Activated naive CD8-positive, alpha-beta T cell treated with anti-CD3 and anti-CD28 coated beads for 36 hours (primary cell): Measurements from ENCODE around the gene FADS1. TPM values are rescaled to one million over a fixed set of nuclear protein-coding genes. Genes with fewer than 3 reads are reported as not detected.

Experiments used
- DNase-seq: peaks from one replicate; pipeline ENCODE4 v3.0.0; 2021
- H3K27ac Mint-ChIP-seq: one replicate; pipeline ENCODE4 v1.8.0; 2022; ENCODE audit warnings: mild to moderate bottlenecking, moderate library complexity, mixed read lengths
- H3K27me3 Mint-ChIP-seq: one replicate; pipeline ENCODE4 v1.8.0; 2022; ENCODE audit warnings: mild to moderate bottlenecking, mixed read lengths
- H3K36me3 Mint-ChIP-seq: one replicate; pipeline ENCODE4 v1.8.0; 2021; ENCODE audit warnings: mild to moderate bottlenecking, mixed read lengths
- H3K4me1 Mint-ChIP-seq: one replicate; pipeline ENCODE4 v1.8.0; 2021; ENCODE audit warnings: mixed read lengths
- H3K4me3 Mint-ChIP-seq: one replicate; pipeline ENCODE4 v1.8.0; 2022; ENCODE audit warnings: mild to moderate bottlenecking, moderate library complexity, mixed read lengths
- H3K9me3 Mint-ChIP-seq: one replicate; pipeline ENCODE4 v1.8.0; 2022; ENCODE audit warnings: mixed read lengths
- total RNA-seq, 2 experiments: library from RNA; stranded (reverse); gene quantifications; one replicate each; pipeline ENCODE4 v1.2.3, GENCODE V29; 2021

The FADS1 gene
- total RNA-seq, 2 experiments from 2014 or later: 18.1 to 18.2 TPM

DNA sequence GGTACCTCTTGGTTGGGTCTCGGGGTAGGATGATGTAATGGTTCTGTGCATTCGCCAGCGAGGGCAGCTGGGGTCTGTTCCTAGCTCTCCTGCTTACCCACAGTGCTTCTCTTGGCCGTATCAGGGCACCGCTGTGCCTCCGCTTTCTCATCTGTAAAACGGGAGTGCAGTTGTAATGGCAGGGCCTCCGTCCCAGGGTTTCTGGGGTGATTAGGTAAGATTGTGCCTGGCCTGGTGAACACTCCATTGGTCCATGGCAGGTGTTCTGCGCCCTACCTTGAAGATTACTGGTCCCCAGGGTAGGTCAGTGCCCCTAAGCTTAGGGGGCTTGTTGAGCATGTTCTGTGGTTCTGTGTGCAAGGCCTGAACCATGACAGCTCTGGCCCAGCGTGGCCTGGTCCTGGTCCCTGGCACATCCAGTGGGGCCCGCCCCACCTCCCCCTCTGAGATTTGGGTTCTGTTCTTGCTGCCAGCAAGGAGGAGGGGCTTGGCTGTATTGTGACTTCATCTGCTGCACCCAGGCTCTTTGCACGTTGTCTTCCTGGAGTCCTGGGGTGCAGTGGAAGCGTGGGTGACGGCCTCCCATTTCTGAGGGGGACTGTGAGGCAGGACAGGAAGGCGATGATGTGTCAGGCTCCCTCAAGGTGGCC is 59.5 kb downstream of the FADS1 start:
- H3K36me3 Mint-ChIP-seq: no peaks in the 10 kb centered on the region

DNA sequence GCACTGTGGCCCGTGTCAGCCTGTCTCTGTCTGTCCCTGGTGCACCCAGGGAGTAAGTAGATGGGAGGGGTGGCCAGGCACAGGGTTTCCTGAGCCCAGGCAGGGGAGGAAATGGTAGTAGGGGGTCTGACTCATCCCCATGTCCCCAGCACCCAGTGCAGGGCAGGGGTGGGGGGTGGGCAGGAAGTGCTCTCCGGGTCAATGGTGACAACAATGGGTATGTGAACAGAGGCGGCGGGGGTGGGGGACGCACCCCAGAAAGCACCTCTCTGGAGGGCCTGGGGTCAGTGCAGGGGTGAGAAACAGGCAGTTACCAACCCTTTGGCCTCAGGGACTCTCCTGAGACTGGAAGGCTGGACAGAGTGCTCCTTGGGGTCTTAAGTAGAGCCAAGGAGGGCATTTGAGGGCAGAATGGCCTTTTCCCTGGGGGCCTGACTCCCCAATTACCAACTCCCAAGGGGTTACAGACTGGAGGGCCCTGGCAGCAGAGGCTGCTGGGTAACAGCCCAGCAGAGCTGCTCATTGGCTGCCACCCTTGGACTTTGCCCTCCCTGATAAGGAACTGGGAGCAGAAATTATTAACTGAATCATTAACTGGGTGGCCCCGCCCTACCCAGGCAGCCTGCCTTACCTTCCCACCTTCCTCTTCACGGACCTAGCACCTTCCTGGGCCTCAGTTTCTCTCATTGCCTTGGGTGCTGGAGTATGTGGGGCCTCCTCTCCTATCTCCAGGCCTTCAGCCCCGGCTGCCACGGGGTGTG is 60.2 kb downstream of the FADS1 start:
- peak; percentile 36 for DNase-seq
- H3K4me3 Mint-ChIP-seq: no peak overlapping the region
- H3K4me1 Mint-ChIP-seq: peaks cover 14% of the 10 kb centered on the region
- no peaks in the 10 kb centered on the region for H3K36me3 Mint-ChIP-seq
- peak overlapping the region; percentile 45 for H3K27ac Mint-ChIP-seq
- H3K27me3 Mint-ChIP-seq: peaks cover 17% of the 10 kb centered on the region
- H3K9me3 Mint-ChIP-seq: no peaks in the 10 kb centered on the region

More for the DNA sequence above, 59.5 kb downstream of the FADS1 start:
- Mint-ChIP-seq H3K4me3 (no peak overlapping the region), H3K27ac (no peak overlapping the region), H3K4me1 (peaks cover 14% of the 10 kb centered on the region), H3K9me3 (no peaks in the 10 kb centered on the region), H3K27me3 (peaks cover 12% of the 10 kb centered on the region)
- DNase-seq: no peak

GRCh38 chr11:61756147-61756451 is 60.7 kb downstream of the FADS1 start:
- H3K36me3 Mint-ChIP-seq: no peaks in the 10 kb centered on the region
- peaks cover 23% of the 10 kb centered on the region for H3K27me3 Mint-ChIP-seq
- peaks cover 14% of the 10 kb centered on the region for H3K4me1 Mint-ChIP-seq
- DNase-seq: no peak
- H3K4me3 Mint-ChIP-seq: no peak overlapping the region
- peak overlapping the region; percentile 45 for H3K27ac Mint-ChIP-seq
- H3K9me3 Mint-ChIP-seq: no peaks in the 10 kb centered on the region

DNA sequence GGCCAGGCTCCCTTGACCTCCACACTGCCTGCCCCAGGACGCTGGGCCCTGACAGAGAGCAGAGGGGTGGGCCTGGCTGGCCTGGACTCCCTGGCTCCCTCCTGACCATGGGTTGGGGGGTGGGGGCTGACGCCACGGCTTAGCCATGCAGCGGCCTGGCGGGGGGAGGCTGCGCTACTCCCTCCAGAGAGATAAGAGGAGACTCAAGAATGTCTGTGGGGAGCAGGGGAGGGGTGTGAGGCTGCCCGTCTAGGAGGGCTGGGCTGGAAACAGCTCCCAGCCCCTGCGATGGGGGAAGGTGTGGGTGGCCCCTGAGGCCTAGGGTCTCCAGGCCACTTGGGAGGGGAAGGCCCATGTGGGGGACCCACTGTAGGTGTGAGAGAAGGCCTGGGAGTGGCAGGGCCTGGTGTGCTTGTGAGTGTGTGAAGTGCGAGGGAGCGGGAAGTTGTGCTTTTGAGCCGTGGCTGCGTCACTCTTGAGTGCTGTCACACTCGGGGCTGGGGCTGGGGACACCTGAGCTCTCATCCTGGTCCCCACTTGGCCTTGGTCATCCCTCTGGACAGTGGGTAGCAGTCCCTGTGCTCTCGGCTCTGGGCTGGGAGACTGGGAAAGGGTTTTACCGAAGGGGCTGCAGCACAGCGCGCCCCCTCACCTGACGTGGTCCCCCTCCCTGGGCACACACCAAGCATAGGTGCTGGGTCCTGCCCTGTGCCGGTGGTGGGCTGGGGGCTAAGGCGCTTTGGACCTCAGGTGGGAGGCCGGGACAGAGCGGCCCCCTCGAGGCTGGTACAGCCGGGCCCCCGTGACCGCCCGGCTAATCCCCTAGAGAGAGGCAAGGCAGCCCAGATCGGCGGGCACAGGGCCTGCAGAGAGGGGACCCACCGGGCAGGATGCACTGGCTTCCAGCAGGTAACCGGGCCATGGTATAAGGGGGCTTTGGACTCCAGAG is 62.0 kb downstream of the FADS1 start:
- Mint-ChIP-seq H3K9me3 (no peaks in the 10 kb centered on the region), H3K27ac (no peak overlapping the region), H3K4me3 (no peak overlapping the region), H3K36me3 (no peaks in the 10 kb centered on the region), H3K27me3 (peaks cover 26% of the 10 kb centered on the region), H3K4me1 (peaks cover 14% of the 10 kb centered on the region)
- DNase-seq: no peak

GRCh38 chr11:61753672-61754071 is 63.1 kb downstream of the FADS1 start:
- Mint-ChIP-seq H3K36me3 (no peaks in the 10 kb centered on the region), H3K4me3 (no peak overlapping the region), H3K27ac (no peak overlapping the region), H3K4me1 (peaks cover 14% of the 10 kb centered on the region), H3K9me3 (no peaks in the 10 kb centered on the region), H3K27me3 (peaks cover 31% of the 10 kb centered on the region)
- no peak for DNase-seq

- peaks cover 34% of the 10 kb centered on the region for H3K27me3 Mint-ChIP-seq
- no peaks in the 10 kb centered on the region for H3K9me3 Mint-ChIP-seq
- H3K4me1 Mint-ChIP-seq: peaks cover 14% of the 10 kb centered on the region
- no peaks in the 10 kb centered on the region for H3K36me3 Mint-ChIP-seq
- peak overlapping the region; percentile 45 for H3K4me3 Mint-ChIP-seq
- H3K27ac Mint-ChIP-seq: no peak overlapping the region
- no peak for DNase-seq
Observed at GRCh38 chr11:61752925-61753521, 63.8 kb downstream of the FADS1 start.

GRCh38 chr11:61752117-61752924 is 64.5 kb downstream of the FADS1 start, which contains the start of gene MYRF:
MYRF (plus strand) TSS chr11:61752636; CDS start chr11:61752745, 109 bp downstream.
- H3K36me3 Mint-ChIP-seq: no peaks in the 10 kb centered on the region
- H3K4me1 Mint-ChIP-seq: peaks cover 14% of the 10 kb centered on the region
- no peaks in the 10 kb centered on the region for H3K9me3 Mint-ChIP-seq
- H3K27me3 Mint-ChIP-seq: peaks cover 34% of the 10 kb centered on the region
- H3K4me3 Mint-ChIP-seq: peak within 1 kb of the TSS; percentile 53
- H3K27ac Mint-ChIP-seq: no peak within 1 kb of the TSS
- peak; percentile 78 for DNase-seq

- no peak for DNase-seq
- Mint-ChIP-seq H3K27me3 (peaks cover 34% of the 10 kb centered on the region), H3K9me3 (no peaks in the 10 kb centered on the region), H3K4me3 (no peak overlapping the region), H3K36me3 (no peaks in the 10 kb centered on the region), H3K27ac (no peak overlapping the region), H3K4me1 (peaks cover 11% of the 10 kb centered on the region)
Observed at GRCh38 chr11:61751384-61751783, 65.4 kb downstream of the FADS1 start.

DNA sequence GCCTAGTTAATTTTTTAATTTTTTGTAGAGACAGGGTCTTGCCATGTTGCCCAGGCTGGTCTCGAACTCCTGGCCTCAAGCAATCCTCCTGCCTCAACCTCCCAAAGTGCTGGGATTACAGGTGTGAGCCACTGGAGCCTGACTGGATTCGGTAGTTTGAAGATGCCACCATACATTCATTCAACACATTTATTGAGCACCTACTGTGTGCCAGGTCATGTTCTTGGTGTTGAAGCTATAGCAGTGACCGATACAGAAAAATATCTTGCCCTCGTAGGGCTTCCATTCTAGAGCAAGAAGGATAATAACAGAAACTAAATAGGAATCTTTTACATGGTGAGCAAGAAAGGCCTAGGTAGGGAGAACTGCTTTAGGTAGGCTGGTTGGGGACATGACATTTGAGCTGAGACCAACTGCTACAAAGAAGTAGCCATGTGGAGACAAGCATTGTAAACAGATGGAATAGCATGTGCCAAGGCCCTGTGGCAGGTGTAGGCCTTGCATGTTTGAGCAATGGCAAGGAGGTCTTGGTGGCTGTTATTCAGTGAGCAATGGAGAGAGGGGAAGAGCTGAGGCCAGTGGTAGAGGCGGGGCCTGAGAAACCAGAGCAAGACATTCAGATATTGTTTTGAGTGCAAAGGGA is 66.1 kb downstream of the FADS1 start:
- H3K27me3 Mint-ChIP-seq: peaks cover 34% of the 10 kb centered on the region
- no peak overlapping the region for H3K4me3 Mint-ChIP-seq
- H3K36me3 Mint-ChIP-seq: no peaks in the 10 kb centered on the region
- peaks cover 5% of the 10 kb centered on the region for H3K4me1 Mint-ChIP-seq
- DNase-seq: no peak
- no peaks in the 10 kb centered on the region for H3K9me3 Mint-ChIP-seq
- H3K27ac Mint-ChIP-seq: no peak overlapping the region

Other genes with a start within 250 kb of the FADS1 start
- not detected for gene SYT7, start 235.9 kb downstream of the FADS1 start, total RNA-seq
- gene DAGLA, start 136.6 kb downstream of the FADS1 start, total RNA-seq: under 1 TPM; 0.12 to 0.22 TPM
- gene MYRF, start 64.4 kb downstream of the FADS1 start, total RNA-seq: under 1 TPM; 0.68 to 0.70 TPM
- 100 to 1,000 TPM; 143 TPM for gene TMEM258, start 24.4 kb downstream of the FADS1 start, total RNA-seq
- gene FEN1, start 24.1 kb downstream of the FADS1 start, total RNA-seq: 100 to 1,000 TPM; 135 to 140 TPM
- gene FADS2, start 11.3 kb upstream of the FADS1 start, total RNA-seq: 10 to 100 TPM; 65.4 to 65.6 TPM
- 1 to 10 TPM; 5.7 to 6.4 TPM for gene FADS3, start 74.5 kb upstream of the FADS1 start, total RNA-seq
- gene RAB3IL1, start 100.6 kb upstream of the FADS1 start, total RNA-seq: not detected
- gene BEST1, start 133.3 kb upstream of the FADS1 start, total RNA-seq: 1 to 10 TPM in 1 of 2 experiments, under 1 TPM in 1; 0.58 to 1.0 TPM
- 100 to 1,000 TPM; 821 to 824 TPM for gene FTH1, start 150.6 kb upstream of the FADS1 start, total RNA-seq